Measurements from ENCODE around the gene TMEM171. TPM values are rescaled to one million over a fixed set of nuclear protein-coding genes. Genes with fewer than 3 reads are reported as not detected.

Gene TMEM171
- total and polyA plus RNA-seq, 4 donors: 1.0 to 2.1 (median 1.4) TPM; not detected in 1

GRCh38 chr5:73111536-73111935 lies 8.8 kb upstream of the TMEM171 start:
- Histone ChIP-seq H3K27ac (ENCODE audit: low read depth in 1 of 2, low read length in 2 of 2) (no peak overlapping the region), H3K27me3 (ENCODE audit: control insufficient read depth in 4 of 4, insufficient read depth in 4 of 4, low read length in 3 of 4) (no peaks in the 10 kb centered on the region), H3K36me3 (ENCODE audit: control insufficient read depth in 4 of 4, insufficient read depth in 3 of 4, low read depth in 1 of 4, low read length in 3 of 4) (no peaks in the 10 kb centered on the region), H3K4me3 (ENCODE audit: low read depth in 1 of 3, low read length in 3 of 3) (no peak overlapping the region), H3K9ac (ENCODE audit: low read depth in 1 of 2, low read length in 2 of 2) (no peak overlapping the region), H3K4me1 (ENCODE audit: control insufficient read depth in 4 of 4, insufficient read depth in 4 of 4, low read length in 3 of 4) (peaks cover 0 to 3% (median 0%) of the 10 kb centered on the region in 4 donors), H3K9me3 (ENCODE audit: control insufficient read depth in 4 of 4, low read length in 3 of 4) (no peaks in the 10 kb centered on the region)
- no peak for TF ChIP-seq HNF4A (conservative IDR thresholded peaks at IDR 0.05)
- no peak for TF ChIP-seq CTCF (IDR thresholded peaks at IDR 0.05; ENCODE audit: low read depth, low read length, missing input control)
- TF ChIP-seq RXRA (IDR thresholded peaks at IDR 0.05): no peak
- TF ChIP-seq HNF4G (IDR thresholded peaks at IDR 0.05): no peak
- TF ChIP-seq SP1 (IDR thresholded peaks at IDR 0.05): no peak
- DNase-seq (ENCODE audit: low spot score): no peak
- WGBS: 89% methylated on average over 1 of the region's 1 CpG

- no peak overlapping the region for H3K27ac ChIP-seq (ENCODE audit: low read depth in 1 of 2, low read length in 2 of 2)
- H3K27me3 ChIP-seq (ENCODE audit: control insufficient read depth in 4 of 4, insufficient read depth in 4 of 4, low read length in 3 of 4): no peaks in the 10 kb centered on the region
- no peak overlapping the region for H3K9ac ChIP-seq (ENCODE audit: low read depth in 1 of 2, low read length in 2 of 2)
- H3K9me3 ChIP-seq (ENCODE audit: control insufficient read depth in 4 of 4, low read length in 3 of 4): no peaks in the 10 kb centered on the region
- no peak for DNase-seq (ENCODE audit: low spot score)
- TF ChIP-seq ZBTB33 (IDR thresholded peaks at IDR 0.05): no peak
- no peak for TF ChIP-seq HNF4A (conservative IDR thresholded peaks at IDR 0.05)
- peaks cover 0 to 3% (median 0%) of the 10 kb centered on the region in 4 donors for H3K4me1 ChIP-seq (ENCODE audit: control insufficient read depth in 4 of 4, insufficient read depth in 4 of 4, low read length in 3 of 4)
- WGBS: 83% methylated on average over 1 of the region's 1 CpG
- H3K36me3 ChIP-seq (ENCODE audit: control insufficient read depth in 4 of 4, insufficient read depth in 3 of 4, low read depth in 1 of 4, low read length in 3 of 4): no peaks in the 10 kb centered on the region
- H3K4me3 ChIP-seq (ENCODE audit: low read depth in 1 of 3, low read length in 3 of 3): no peak overlapping the region
Measured at GRCh38 chr5:73112359-73112758, 8.0 kb upstream of the TMEM171 start.

- TF ChIP-seq SP1 (IDR thresholded peaks at IDR 0.05) (no peak), NR2F2 (IDR thresholded peaks at IDR 0.05) (no peak), MAX (IDR thresholded peaks at IDR 0.05) (no peak), GABPA (IDR thresholded peaks at IDR 0.05 in 1 of 2, conservative IDR thresholded peaks at IDR 0.05 in 1 of 2) (no peak), JUND (IDR thresholded peaks at IDR 0.05) (no peak), RXRA (IDR thresholded peaks at IDR 0.05) (no peak), EGR1 (IDR thresholded peaks at IDR 0.05; ENCODE audit: low read depth in 2 of 2) (no peak)
- Histone ChIP-seq H3K27ac (ENCODE audit: low read depth in 1 of 2, low read length in 2 of 2) (no peak overlapping the region), H3K4me3 (ENCODE audit: low read depth in 1 of 3, low read length in 3 of 3) (no peak overlapping the region), H3K36me3 (ENCODE audit: control insufficient read depth in 4 of 4, insufficient read depth in 3 of 4, low read depth in 1 of 4, low read length in 3 of 4) (no peaks in the 10 kb centered on the region), H3K9ac (ENCODE audit: low read depth in 1 of 2, low read length in 2 of 2) (no peak overlapping the region), H3K9me3 (ENCODE audit: control insufficient read depth in 4 of 4, low read length in 3 of 4) (no peaks in the 10 kb centered on the region), H3K27me3 (ENCODE audit: control insufficient read depth in 4 of 4, insufficient read depth in 4 of 4, low read length in 3 of 4) (no peaks in the 10 kb centered on the region), H3K4me1 (ENCODE audit: control insufficient read depth in 4 of 4, insufficient read depth in 4 of 4, low read length in 3 of 4) (peaks cover 0 to 7% (median 5%) of the 10 kb centered on the region in 4 donors)
- DNase-seq (ENCODE audit: low spot score): no peak
- 38% methylated on average over 3 of the region's 3 CpGs for WGBS
Measured at GRCh38 chr5:73114044-73114688, 6.2 kb upstream of the TMEM171 start.

Data from liver (tissue), 9 donors.